Stimulated activated CD8-positive, alpha-beta memory T cell treated with anti-CD3 and anti-CD28 coated beads, Interleukin-15, amount 100 ng/mL, for 24 hours (primary cell): ENCODE measurements around the gene GRIN2C.
"Not testable (repeated sequence)": the region's sequence is repeated elsewhere in the genome, so short reads cannot be mapped to it uniquely, and the experiment has no call there.

ENCODE experiments used
- DNase-seq: peaks from one replicate; pipeline ENCODE4 v3.0.0-alpha.2; 2020; ENCODE audit warnings: low read depth

Gene GRIN2C

DNA sequence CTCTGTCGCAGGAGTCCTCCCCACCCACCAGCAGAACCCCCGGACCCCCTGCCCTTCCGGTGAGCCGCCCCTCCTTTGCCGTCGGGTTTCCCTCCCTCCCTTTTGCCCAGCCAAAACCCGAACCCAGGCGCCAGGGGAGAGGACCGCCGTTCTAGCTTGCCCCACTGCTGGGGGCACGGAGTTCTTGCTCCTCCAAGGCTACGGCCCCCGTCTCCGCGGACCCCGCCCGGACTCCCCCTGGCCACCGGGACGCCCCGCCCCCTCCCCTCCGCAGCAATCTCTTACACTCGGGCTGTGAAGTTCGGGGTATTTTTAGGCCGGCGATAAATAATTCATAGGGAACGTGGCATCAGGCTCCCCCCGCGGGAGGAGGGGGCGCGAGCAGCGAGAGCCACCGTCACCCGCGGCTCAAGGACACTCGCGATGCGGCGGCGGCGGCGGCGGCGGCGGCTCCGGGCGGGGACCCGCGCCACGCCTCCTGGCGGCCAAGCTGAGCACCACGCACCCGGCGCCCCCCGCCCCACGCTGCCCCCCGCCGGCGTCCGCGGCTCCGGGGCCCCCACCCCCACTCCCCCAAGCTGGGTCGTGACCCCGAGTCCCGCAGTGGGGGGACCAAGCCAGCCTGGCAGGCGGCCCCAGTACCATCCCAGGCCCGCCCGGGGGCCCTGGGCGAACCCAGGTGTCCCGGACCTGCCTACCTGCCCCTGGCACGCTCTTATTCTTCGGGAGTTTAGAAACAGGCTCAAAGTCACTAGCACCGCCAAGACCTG is at the start of gene GRIN2C:
Gene GRIN2C (minus strand): TSS at position 427 of the 770 bp plus-strand sequence. CDS start 4,793 bp downstream, outside the sequence.
- no peak for DNase-seq

DNA sequence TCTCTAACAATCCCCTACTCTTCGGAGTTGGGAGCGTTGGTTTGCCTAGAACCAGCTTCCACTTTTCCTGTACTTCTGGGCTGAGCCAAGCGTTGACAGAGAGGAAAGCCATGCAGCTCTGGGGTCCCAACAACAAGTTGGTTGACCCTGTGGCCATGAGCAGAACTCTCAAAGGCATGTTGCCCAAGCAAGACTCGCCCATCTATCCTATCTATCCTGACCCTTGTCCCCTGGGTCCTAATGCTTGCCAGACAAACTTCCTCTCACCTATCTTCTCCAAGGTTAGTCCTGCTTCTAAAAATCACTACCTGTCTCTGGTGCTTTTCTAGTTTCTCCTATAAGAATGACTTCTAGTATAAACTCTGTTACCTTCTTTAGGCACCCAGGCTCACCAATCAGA is 49.4 kb upstream of the GRIN2C start:
- DNase-seq, result not testable (repeated sequence)

- DNase-seq, result no peak
Measured at GRCh38 chr17:74907012-74907411, 47.3 kb upstream of the GRIN2C start.

DNA sequence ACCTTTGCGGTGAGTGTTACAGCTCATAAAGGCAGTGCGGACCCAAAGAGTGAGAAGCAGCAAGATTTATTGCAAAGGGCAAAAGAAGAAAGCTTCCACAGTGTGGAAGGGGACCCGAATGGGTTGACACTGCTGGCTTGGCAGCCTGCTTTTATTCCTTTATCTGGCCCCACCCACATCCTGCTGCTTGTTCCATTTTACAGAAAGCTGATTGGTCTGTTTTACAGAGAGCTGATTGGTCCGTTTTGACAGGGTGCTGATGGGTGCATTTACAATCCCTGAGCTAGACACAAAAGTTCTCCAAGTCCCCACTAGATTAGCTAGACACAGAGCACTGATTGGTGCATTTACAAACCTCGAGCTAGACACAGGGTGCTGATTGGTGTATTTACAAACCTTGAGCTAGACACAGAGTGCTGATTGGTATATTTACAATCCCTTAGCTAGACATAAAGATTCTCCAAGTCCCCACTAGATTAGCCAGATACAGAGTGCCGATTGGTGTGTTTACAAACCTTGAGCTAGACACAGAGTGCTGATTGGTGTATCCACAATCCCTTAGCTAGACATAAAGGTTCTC is 46.6 kb upstream of the GRIN2C start:
- DNase-seq, result not testable (repeated sequence)

DNA sequence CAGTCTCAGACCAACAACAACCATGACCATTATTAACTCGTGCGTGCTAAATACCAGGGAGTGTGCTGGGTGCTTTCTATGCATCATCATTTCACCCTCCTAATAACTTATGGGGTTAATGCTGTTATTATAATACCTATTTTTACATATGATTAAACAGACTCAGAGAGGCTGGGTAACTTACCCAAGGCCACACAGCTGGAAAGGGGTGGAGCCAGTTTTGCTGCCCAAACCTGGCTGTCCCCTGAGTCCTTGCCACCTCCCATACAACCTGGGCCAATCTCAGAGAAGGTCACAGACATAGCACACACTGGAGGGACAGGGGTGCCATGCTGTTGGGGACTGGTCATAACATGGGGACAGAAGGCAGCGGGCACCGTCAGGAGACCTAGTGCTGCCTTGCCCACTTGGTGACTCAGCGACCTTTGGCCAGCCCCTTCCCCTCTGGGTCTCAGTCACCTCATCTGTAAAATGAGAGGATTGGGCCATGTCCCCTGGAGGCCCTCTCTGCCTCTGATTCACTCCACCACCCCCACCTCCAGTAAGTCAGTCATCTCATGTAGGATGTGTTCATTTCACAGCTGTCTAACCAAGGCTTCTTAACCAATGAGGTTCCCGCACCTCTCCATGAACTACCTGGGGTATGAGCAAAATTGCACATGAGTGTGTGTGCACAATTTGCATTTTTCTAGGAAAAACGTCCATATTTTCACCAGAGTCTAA is 45.2 kb upstream of the GRIN2C start:
- no peak for DNase-seq

GRCh38 chr17:74903671-74904070 is 44.0 kb upstream of the GRIN2C start:
- DNase-seq, result no peak

- no peak for DNase-seq
Measured at GRCh38 chr17:74903034-74903433, 43.3 kb upstream of the GRIN2C start.

DNA sequence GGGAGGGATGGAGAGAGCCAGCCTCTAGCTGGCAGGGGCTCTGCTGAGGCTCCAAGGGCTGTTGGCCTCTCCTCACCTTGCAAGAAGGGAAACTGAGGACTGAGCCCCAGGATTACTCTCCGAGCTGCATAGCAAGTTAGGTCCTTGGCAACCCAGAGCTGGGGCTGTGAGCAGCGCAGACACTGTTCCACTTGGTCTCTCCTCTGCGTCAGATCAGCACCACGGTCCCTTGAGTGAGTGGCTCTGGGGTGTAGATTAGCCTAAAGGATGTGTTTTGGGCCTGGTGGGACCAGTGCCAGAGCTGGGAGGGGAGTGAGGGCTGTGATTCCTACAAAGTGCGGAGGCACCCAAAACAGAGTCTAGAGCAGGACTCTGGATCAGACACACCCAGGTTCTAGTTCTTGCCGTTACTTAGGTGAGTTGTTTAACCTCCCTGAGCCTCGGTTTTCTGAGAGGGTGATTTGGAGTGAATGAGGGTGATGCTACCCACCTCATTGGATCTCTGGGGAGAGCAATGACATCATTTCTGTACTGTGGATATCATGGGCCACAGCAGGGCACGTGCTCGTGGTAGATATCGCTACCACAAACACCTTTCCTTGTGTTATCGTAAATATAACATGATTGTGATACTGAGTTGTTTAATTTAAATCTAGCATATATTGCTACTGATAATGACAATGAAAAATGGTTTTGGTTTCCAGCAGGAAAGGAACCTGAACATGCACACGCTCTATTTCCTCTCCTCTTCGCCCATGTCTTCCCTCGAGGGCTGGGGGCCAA is 41.9 kb upstream of the GRIN2C start:
- no peak for DNase-seq

- DNase-seq, result no peak
Measured at GRCh38 chr17:74900208-74900607, 40.5 kb upstream of the GRIN2C start.

GRCh38 chr17:74898376-74898946 is 38.8 kb upstream of the GRIN2C start:
- no peak for DNase-seq

DNA sequence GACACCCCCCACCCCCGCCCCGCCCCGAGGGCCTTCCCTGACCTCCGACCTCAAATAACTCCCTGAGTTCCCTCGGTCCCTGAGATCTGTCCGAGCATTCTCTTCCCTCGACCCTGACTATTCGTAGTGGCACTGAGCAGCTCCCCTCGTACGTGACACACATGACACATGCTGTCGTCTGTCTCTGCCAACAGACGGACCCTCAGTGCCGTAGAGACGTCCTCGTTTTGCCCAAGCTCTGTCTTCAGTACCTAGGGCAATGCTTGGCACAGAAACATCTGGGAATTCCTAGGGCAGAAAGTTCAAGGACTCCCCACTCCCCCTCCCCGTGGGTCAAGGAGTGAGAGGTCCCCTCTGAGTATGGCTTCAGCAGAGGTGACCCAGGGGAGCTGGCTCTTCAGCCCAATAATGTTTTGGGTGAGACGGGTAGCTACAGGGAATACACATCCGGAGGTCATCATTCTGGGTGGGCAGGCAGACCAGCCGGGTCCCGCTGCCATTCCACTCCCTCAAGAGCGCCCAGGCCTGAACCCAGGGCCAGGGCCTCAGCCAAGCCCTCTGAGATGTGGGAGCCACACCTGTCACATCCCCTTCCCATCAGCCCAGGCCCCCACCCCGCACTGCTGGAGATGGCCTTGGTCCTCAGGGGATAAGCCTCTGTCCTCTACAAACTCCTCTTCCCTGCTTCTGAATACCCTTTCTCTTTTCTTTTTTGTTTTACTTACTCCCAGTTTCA is 34.4 kb upstream of the GRIN2C start:
- DNase-seq, result no peak

DNA sequence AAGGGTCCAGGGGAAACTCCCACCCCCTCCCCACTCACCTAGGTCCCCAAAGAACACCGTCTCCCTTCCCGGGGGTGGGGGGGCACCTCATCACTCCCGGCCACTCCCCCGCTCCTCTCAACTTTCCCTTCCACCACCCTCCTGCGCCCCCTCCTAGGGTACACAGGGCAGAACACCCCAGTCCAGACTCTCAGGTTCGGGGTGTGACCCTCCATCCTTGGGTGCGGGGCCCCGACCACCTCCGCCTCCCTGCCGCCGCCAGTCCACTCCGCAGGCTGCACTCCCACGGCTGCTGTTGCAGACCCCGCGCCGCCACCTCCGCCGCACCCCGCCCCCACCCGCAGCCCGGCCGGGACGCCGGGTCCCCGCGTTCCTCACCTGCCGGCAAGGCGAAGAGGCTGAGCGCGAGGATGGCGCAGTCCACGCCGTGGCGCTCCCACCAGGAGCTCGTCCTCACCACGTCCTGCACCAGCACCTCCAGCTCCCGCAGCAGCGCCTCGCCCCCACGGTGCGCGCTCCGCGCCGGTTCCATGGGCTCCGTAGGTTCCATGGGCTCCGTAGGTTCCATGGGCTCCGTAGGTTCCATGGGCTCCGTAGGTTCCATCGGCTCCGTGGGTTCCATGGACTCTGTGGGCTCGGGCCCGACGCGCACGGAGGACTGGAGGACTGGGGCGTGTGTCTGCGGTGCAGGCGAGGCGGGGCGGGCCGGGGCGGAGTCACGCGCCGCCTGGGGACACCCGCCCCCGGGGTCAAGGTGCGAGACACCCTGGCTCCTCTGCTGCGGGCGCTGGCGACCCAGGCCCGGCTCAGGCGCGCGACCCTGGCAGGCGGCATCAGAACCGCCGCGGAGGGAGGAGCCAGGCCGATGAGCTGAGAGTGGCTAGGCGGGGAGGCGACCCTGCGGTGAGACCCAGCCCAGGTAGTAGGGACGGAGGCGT is 33.6 kb upstream of the GRIN2C start, which contains the start of gene FADS6:
Gene FADS6 (minus strand): TSS at position 660 of the 938 bp plus-strand sequence. CDS start 38 bp downstream, at position 622.
- no peak for DNase-seq

DNA sequence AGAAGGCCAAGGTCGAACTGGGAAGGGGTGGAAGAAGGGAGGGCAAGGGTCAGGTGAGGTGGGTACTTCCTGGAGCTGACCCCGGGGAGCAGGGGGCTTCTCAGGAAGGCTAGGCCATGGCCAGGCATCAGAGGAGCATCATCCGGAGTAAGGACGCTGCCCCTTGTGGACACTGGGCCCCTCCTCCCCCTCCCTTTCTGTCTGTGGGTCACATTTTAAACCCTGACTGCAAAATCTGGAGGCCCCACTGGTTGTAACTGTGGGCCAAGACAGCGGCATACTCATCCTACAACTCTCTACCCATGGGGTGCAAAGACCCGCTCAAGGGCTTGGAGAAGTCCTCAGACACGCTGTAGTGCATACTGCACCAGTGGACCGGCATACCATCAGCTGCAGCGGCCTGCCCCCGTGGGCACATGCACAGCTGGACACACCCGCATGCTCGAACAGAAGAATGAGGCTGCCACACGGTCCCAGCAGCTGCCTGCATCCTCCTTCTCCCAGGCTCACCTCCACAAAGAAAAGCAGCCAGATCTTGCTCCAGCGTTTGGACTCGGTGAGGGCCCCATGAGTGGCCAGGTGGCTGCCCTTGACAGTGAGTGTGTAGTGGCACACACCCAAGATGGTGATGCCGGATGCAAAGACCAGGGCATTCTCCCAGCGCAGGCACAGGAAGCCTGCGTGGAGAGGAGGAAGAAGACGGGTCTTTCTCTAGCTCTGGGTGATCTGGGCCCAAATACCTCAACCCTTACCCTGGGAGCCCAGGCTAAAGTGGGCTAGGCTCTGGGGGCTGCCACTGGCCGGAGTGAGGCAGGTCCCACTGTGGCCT is 32.5 kb upstream of the GRIN2C start:
- no peak for DNase-seq

DNA sequence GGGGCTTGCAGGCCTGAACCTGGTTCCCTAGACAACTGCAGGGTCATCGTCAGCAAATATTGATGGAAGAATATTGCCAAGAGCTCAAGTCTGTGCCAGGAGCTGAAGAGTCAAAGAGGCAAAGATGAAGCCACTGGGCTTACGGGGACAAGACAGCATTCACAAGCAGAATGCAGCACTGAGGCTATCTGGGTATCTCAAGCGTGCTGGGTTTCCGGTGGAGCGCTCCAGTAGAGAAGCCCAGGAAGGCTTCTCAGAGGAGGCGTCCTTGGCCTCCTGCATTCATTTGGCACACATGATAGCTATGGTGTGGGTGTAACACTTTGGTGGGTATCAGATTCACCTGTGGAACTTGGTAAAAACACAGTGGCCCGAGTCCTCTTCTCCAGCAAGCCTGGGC is 30.9 kb upstream of the GRIN2C start:
- no peak for DNase-seq

- DNase-seq, result no peak
Measured at GRCh38 chr17:74888469-74888868, 28.8 kb upstream of the GRIN2C start.

DNA sequence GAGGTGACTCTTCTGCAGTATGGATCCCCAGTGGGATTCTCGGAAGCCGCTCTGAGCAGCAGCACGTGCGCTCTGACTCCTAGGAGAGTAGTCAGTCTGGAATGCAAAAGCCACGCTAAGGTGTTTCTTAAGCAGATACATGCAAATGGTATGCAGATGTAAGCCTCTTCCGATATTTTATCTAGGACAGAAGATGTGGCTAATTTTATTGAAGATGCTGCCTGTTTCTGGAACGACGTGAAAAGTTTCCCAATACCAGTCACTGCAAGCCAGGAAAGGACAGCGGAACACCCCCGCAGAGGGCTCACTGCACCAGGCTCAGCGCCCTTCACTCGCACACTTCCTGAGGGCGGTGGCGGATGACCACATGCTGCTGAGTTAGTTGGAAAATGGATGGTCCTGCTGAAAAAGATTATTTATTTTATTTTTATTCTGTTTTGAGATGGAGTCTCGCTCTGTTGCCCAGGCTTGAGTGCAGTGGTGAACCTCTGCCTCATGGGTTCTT is 23.6 kb upstream of the GRIN2C start:
- DNase-seq, result no peak

DNA sequence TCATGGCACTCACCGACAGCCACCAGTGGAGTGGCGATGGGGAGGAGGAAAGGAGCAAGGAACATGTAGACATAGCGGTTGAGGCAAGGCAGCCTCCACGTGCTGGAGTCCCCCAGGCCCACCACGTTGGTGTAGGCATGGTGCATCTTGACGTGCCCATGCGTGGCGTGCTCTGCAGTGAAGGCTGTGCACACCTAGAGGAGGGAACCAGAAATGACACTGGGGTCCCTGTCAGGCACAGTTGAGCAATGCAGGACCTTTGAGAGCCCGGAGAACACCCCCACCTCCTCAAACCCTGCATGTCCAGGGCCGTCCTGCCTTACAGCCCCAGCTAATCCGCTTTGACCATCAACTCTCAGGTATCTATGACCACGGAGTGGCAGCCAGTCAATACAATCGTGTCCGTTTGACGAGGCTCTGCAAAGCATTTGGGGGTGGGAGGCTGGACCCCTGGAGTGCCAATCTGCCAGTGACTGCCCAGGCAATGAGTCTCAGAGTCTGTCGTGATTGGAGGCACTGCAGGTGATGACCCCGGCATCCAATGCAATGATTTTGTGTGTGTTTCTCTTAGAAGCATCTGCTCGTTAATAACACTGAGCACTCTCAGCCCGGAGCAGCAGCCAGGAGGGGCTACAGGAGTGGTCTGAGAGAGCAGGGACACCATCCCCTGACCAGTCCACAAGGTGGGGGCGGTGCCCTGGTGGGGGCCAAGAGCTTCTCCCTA is 23.0 kb upstream of the GRIN2C start:
- no peak for DNase-seq

GRCh38 chr17:74881073-74881472 is 21.4 kb upstream of the GRIN2C start:
- DNase-seq, result no peak
